ENCODE measurements around the gene ATM.

DNA sequence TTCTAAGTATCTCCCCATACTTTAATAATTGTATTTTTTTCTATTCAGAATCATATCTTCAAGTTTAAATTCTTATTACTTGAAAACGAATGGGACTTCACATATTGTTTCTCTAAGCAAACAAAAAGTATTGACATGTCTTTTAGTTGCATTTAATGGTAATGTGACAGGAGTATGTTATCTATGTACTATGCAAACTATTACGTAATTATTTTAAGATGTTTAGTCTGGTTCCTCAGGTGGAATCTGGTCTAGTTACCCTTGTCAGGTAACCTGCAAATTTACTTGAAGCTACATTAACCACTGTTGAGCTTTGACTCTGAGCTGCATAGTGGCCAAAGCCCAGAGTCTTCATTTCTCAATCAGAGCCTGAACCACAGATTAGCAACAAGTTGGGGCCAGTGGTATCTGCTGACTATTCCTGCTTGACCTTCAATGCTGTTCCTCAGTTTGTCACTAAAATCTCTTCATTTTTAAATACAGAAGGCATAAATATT is 110.6 kb downstream of the ATM start:
- TF ChIP-seq EP300 (IDR thresholded peaks at IDR 0.05; ENCODE audit: low read depth) (no peak), POLR2A (IDR thresholded peaks at IDR 0.05) (no peak)
- TF ChIP-seq, protein P1, sequence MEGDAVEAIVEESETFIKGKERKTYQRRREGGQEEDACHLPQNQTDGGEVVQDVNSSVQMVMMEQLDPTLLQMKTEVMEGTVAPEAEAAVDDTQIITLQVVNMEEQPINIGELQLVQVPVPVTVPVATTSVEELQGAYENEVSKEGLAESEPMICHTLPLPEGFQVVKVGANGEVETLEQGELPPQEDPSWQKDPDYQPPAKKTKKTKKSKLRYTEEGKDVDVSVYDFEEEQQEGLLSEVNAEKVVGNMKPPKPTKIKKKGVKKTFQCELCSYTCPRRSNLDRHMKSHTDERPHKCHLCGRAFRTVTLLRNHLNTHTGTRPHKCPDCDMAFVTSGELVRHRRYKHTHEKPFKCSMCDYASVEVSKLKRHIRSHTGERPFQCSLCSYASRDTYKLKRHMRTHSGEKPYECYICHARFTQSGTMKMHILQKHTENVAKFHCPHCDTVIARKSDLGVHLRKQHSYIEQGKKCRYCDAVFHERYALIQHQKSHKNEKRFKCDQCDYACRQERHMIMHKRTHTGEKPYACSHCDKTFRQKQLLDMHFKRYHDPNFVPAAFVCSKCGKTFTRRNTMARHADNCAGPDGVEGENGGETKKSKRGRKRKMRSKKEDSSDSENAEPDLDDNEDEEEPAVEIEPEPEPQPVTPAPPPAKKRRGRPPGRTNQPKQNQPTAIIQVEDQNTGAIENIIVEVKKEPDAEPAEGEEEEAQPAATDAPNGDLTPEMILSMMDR (IDR thresholded peaks at IDR 0.05), result no peak
